ENCODE measurements around the gene PZP. TPM values are rescaled to one million over a fixed set of nuclear protein-coding genes. Genes with fewer than 3 reads are reported as not detected.

PZP gene
- total RNA-seq, 1 experiment from 2014 or later, result not detected

DNA sequence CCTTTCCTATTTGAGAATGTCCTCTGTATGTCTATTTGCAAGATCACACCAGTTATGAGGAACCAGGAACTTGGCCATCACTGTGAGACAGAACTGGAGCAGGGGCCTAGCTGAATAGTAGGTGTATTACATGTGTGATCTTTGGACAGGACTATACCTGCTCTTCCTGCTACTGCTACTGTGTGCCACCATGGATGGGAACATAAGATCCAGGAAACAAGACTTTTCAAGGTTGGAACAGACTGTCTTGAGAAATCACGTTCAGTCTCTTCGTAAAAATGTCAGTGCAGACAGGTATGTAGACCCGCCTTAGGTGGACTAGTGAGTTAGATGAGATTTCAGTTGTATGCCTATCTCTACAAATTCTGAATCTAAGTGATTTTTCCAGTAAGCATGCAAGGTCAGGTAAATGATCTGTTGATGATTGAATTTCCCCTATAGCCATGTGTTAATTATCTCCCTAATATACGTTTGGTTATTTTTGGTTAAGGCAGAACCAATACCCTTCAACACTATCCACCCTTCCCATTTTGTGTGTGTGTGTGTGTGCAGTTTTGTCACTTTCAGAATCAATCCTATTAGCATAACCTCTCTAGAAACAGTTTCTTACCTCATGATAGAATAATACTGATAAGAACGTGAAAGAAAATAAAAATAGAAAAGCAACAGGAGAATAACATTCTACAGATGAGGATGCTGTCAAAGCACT is 99.5 kb downstream of the PZP start:
- H3K27me3 ChIP-seq (ENCODE audit: control insufficient read depth, insufficient read depth, low read length), result no peaks in the 10 kb centered on the region
- no peak for DNase-seq
- H3K36me3 ChIP-seq (replicated peaks; ENCODE audit: control insufficient read depth, insufficient read depth, low read length), result no peaks in the 10 kb centered on the region
- H3K4me3 ChIP-seq (ENCODE audit: insufficient read depth, low read depth, low read length), result no peak overlapping the region

DNA sequence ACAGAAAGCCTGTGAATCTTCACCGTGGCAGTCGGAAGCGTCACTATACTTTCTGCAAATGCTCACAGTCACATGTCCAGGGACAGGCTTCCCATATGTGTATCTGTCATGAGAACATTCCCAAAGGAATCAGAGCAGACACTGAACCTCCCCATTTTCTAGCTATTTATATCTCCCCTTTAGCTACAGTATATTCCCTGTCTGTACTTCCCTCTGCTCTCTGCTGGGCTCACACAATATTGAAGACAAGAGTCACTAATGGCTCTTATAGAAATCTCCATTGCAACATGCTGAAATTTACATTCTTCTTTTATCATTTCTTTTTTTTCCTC is 100.7 kb downstream of the PZP start:
- Histone ChIP-seq H3K36me3 (replicated peaks; ENCODE audit: control insufficient read depth, insufficient read depth, low read length) (no peaks in the 10 kb centered on the region), H3K27me3 (ENCODE audit: control insufficient read depth, insufficient read depth, low read length) (no peaks in the 10 kb centered on the region)
- no peak for DNase-seq

DNA sequence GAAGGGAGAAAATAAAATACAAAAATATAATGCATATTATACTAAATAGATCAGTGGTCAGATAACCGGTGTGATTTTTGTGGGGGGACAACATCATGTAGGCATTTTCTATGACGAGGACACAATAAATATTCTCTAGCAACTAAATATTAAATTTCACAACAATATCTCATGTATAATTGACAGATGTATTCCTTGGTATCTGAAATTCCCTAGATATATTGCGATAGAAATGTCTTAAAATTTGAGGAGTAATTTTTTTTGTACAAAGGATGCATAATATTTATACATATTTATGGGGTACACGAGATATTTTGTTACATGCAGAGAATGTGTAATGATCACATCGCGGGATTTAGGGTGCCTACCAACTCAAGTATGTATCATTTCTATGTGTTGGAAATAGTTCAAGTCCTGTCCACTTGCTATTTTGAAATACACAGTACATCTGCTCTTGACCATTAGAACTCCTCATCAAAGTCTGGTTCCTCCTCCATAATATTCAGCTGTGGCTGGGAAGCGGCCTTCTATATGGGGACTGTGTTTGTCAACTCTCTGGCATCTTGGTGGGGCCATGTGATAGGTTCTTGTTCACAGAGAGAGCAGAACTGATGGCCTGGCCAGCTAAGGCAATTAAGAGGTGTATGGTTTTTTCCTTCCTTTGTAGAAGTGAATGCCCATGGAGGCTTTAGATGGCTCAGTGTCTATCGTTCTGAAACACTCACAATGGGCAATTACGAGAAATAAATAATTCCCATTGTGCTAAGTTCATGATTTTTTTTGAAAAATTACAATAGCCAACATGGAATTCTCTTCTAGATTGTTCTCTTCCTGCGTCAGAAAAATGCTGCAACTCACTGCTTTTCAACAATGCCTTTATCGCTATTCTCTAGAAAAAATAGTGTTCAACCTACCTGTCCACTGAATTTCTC is 101.3 kb downstream of the PZP start:
- no peak for DNase-seq
- no peak overlapping the region for H3K4me3 ChIP-seq (ENCODE audit: insufficient read depth, low read depth, low read length)
- no peaks in the 10 kb centered on the region for H3K27me3 ChIP-seq (ENCODE audit: control insufficient read depth, insufficient read depth, low read length)
- H3K36me3 ChIP-seq (replicated peaks; ENCODE audit: control insufficient read depth, insufficient read depth, low read length), result no peaks in the 10 kb centered on the region

More for the DNA sequence above, 100.7 kb downstream of the PZP start:
- no peak overlapping the region for H3K4me3 ChIP-seq (ENCODE audit: insufficient read depth, low read depth, low read length)

DNA sequence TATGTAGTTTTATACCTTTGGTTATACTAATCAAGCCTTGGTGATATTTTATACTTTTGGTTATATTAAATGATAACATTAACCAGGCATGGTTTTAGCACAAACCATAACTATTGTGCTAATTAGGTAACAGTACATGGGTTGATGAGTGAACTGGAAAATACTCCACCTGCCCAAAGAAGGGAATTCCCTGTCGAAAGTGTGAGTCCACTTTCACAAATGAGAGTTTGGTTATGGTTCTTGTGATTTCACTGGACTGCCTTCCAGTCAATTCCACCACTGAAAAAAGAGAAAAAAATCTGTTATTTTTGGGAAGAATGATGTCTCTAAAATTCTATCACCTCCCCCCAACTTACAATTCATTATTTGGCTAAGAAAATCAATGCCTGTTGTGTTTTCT is 102.1 kb downstream of the PZP start:
- H3K4me3 ChIP-seq (ENCODE audit: insufficient read depth, low read depth, low read length), result no peak overlapping the region
- no peak for DNase-seq
- no peaks in the 10 kb centered on the region for H3K36me3 ChIP-seq (replicated peaks; ENCODE audit: control insufficient read depth, insufficient read depth, low read length)
- no peaks in the 10 kb centered on the region for H3K27me3 ChIP-seq (ENCODE audit: control insufficient read depth, insufficient read depth, low read length)

DNA sequence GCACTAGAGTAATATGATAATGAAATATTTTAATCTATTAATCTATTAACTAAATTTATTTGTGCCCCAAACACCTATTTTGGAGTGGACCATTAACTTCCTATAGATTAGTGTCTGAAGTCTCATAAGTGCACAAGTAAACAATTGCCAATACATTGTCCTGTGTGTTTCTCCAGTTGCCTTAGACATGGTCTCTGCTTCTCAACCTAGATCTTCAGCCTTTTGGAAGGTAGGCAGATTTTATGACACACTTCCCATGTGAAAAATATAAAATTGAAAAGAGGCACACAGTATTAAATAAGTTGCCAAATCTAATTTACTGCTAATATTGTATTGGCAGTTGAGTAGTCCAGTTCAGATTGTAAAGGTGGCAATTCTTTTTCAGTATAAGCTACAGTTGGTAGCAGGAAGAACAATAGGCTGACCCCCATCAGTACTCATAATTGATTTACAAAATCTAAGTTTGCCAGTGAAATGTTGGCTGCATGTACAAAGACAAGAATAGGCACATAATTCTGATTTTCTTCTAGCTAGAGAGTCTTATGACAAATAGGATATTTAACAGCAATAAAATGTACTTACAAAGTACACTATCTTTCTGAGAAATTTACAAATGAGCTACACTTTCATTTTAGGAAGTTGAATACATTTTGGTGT is 103.3 kb downstream of the PZP start:
- Histone ChIP-seq H3K27me3 (ENCODE audit: control insufficient read depth, insufficient read depth, low read length) (no peaks in the 10 kb centered on the region), H3K36me3 (replicated peaks; ENCODE audit: control insufficient read depth, insufficient read depth, low read length) (no peaks in the 10 kb centered on the region), H3K4me3 (ENCODE audit: insufficient read depth, low read depth, low read length) (no peak overlapping the region)
- no peak for DNase-seq

DNA sequence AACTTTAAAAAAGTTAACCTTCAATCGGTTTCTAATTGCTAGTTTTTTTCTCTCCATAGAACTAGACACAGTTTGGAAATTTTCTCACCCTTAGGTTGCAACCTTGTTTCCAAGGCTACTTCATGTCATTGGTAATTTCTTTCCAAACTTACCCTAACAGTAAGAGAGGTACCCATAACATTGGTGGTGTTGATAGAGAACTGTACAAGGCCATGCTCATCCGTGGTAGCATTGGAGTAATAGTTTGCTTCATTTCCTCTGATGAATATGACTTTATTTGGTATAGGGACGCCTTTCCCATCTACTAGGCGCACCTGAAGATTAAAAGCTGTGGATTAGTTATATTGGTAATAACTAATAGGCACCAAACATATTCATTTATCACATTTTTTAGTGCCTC is 104.1 kb downstream of the PZP start:
- no peak for DNase-seq
- no peaks in the 10 kb centered on the region for H3K36me3 ChIP-seq (replicated peaks; ENCODE audit: control insufficient read depth, insufficient read depth, low read length)

DNA sequence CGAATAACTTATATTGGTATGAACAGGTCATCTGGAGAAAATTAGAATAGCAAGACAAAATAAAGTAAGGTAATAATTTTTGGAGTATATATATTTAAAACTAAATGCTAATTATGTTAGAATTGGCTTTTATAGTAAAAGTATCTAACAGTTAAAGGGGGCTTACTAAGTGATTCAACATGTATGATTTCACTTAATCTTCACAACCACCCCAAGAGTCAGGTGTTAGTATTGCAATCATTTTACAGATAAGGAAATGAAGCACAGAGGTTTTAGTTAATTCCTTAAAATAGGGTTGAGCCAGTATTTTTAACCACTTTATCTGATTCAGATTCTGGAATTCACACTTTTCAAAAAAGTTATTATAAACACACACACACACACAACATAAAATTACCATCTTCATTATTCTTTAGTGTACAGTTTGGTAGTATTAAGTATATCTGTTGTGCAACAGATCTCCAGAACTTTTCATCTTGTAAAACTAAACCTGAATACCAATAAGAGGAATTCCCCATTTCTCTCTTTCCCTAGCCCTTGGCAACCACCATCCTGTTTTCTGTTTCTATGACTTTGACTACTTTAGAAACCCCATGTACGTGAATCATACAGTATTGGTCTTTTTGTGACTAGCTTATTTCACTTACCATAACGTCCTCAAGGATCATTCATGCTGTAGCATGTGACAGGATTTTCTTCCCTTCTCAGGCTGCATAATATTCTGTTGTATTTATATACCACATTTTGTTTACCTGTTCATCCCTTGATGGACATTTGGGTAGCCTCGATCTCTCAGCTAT is 104.9 kb downstream of the PZP start:
- Histone ChIP-seq H3K4me3 (ENCODE audit: insufficient read depth, low read depth, low read length) (no peak overlapping the region), H3K36me3 (replicated peaks; ENCODE audit: control insufficient read depth, insufficient read depth, low read length) (no peaks in the 10 kb centered on the region), H3K27me3 (ENCODE audit: control insufficient read depth, insufficient read depth, low read length) (no peaks in the 10 kb centered on the region)
- DNase-seq, result no peak

More for the DNA sequence above, 104.1 kb downstream of the PZP start:
- Histone ChIP-seq H3K4me3 (ENCODE audit: insufficient read depth, low read depth, low read length) (no peak overlapping the region), H3K27me3 (ENCODE audit: control insufficient read depth, insufficient read depth, low read length) (no peaks in the 10 kb centered on the region)

DNA sequence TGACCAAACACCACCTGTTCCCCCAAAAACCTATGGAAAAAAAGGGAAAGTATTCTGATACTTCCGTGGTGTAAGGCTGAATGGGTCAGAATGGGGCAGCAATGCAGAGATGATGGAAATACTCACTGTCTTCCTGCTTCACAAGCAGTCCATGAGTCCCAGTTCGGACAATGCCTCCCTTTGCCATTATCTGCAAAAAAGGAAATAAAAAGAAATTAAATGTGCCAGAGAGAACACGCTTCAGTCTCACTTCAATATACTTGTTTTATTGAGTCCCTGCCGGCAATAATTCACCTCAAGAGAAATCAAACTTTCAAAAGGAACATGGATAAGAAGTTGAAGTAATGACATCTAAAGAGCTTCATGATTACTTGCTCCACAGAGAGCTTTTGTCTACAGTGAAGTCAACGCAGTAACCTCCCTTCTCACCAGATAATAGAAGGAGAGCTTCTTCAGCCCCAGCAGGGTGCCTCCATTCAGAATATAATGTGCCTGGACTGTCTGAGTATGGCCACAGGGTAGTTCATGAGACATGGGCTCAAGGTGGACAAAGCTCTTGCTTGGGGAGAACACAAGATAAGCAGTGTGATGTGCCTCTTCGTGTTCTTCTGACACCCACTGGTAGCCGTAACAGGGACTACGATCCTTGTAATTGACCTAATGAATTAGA is 107.0 kb downstream of the PZP start:
- Histone ChIP-seq H3K27me3 (ENCODE audit: control insufficient read depth, insufficient read depth, low read length) (no peaks in the 10 kb centered on the region), H3K36me3 (replicated peaks; ENCODE audit: control insufficient read depth, insufficient read depth, low read length) (no peaks in the 10 kb centered on the region), H3K4me3 (ENCODE audit: insufficient read depth, low read depth, low read length) (no peak overlapping the region)
- no peak for DNase-seq

DNA sequence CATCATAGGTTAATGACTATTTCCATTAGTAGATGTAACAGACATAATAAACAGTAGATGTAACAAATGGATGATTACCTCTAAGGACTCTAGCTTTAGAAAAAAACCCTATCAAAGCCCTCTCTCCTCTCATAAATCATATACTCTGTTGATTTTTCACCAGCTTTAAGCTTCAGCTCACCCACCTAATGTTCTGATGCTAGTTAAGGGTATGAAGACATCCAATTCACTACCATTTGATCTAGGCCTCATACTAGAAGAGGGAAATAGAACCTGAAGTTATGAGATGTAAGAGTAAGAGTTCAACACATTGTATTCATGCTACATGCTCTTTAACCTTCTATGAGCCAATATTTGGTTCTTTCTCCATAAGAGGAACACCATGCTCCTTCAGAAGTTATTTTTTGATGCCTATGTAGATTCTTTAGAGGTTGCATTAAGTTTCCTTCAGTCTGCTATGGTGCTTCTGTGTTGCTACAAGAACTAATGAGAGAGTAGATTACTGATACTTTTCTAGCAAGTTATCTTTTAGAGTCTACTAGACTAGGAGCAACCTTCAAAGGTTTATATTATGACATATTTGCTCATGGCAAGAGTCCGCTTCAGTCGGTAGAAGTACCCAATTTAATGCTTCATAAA is 108.5 kb downstream of the PZP start:
- H3K36me3 ChIP-seq (replicated peaks; ENCODE audit: control insufficient read depth, insufficient read depth, low read length), result no peaks in the 10 kb centered on the region
- H3K4me3 ChIP-seq (ENCODE audit: insufficient read depth, low read depth, low read length), result no peak overlapping the region
- H3K27me3 ChIP-seq (ENCODE audit: control insufficient read depth, insufficient read depth, low read length), result no peaks in the 10 kb centered on the region
- DNase-seq, result no peak

Other genes starting within 250 kb of the PZP start
- 3.2 and 3.8 TPM in 2 replicates for gene KLRG1, start 218.8 kb downstream of the PZP start, total RNA-seq (2014; rRNA removed; shearing (Covaris generic))
- 0.37 TPM in 1 of 2 replicates, not detected in the other for gene A2M, start 92.5 kb downstream of the PZP start, total RNA-seq (2014; rRNA removed; shearing (Covaris generic))

Measured in H7 (cell line).